Activated CD4-positive, CD25-positive, alpha-beta regulatory T cell treated with anti-CD3 and anti-CD28 coated beads, Interleukin-2, amount 50 U/mL, for 24 hours (primary cell): ENCODE results near the gene PTPRT.

Source experiments
- ATAC-seq, 2 donors: fragments of 150-1000 bp; cut with Tn5 transposase; one replicate each; pipeline ENCODE4 v1.10.0; 2021; ENCODE audit warnings: mild to moderate bottlenecking in 1 of 2, moderate library complexity in 1 of 2

PTPRT gene

GRCh38 chr20:43189554-43190331 is at the start of gene PTPRT:
PTPRT (minus strand) TSS chr20:43189906; CDS start chr20:43189733, 173 bp downstream.
- ATAC-seq, result no peak

GRCh38 chr20:43238833-43239232 is 49.1 kb upstream of the PTPRT start:
- ATAC-seq, result no peak

- no peak for ATAC-seq
These were observed 48.6 kb upstream of the PTPRT start for GRCh38 chr20:43238266-43238665.

- ATAC-seq, result no peak
These were observed 48.0 kb upstream of the PTPRT start for GRCh38 chr20:43237651-43238168.

- ATAC-seq, result no peak
These were observed 46.3 kb upstream of the PTPRT start for GRCh38 chr20:43235998-43236397.

- no peak for ATAC-seq
These were observed 42.1 kb upstream of the PTPRT start for GRCh38 chr20:43231829-43232228.

GRCh38 chr20:43229696-43230095 is 40.0 kb upstream of the PTPRT start:
- no peak for ATAC-seq

GRCh38 chr20:43220612-43221011 is 30.9 kb upstream of the PTPRT start:
- ATAC-seq, result no peak

- ATAC-seq, result no peak
These were observed 21.2 kb upstream of the PTPRT start for GRCh38 chr20:43210901-43211300.

GRCh38 chr20:43209831-43210230 is 20.1 kb upstream of the PTPRT start:
- ATAC-seq, result no peak

GRCh38 chr20:43205699-43206098 is 16.0 kb upstream of the PTPRT start:
- ATAC-seq, result no peak

GRCh38 chr20:43202100-43202499 is 12.4 kb upstream of the PTPRT start:
- ATAC-seq, result no peak

- no peak for ATAC-seq
These were observed 8.9 kb upstream of the PTPRT start for GRCh38 chr20:43198607-43199006.

GRCh38 chr20:43196243-43196642 is 6.5 kb upstream of the PTPRT start:
- ATAC-seq, result no peak

- ATAC-seq, result no peak
These were observed 4.4 kb upstream of the PTPRT start for GRCh38 chr20:43194137-43194536.

- ATAC-seq, result no peak
These were observed 3.7 kb upstream of the PTPRT start for GRCh38 chr20:43193443-43193842.

- no peak for ATAC-seq
These were observed 2.5 kb upstream of the PTPRT start for GRCh38 chr20:43191946-43192863.

- ATAC-seq, result no peak
These were observed 1.4 kb upstream of the PTPRT start for GRCh38 chr20:43191143-43191542.

GRCh38 chr20:43190332-43190953 is 737 bp upstream of the PTPRT start:
- ATAC-seq, result no peak

- no peak for ATAC-seq
These were observed 699 bp downstream of the PTPRT start for GRCh38 chr20:43188861-43189553.

GRCh38 chr20:43188234-43188653 is 1.5 kb downstream of the PTPRT start:
- ATAC-seq, result no peak

- no peak for ATAC-seq
These were observed 2.1 kb downstream of the PTPRT start for GRCh38 chr20:43187476-43188233.
